Caco-2 (cell line): ENCODE results near the gene RALGPS1. TPM values are rescaled to one million over a fixed set of nuclear protein-coding genes. Genes with fewer than 3 reads are reported as not detected.

ENCODE experiments used
- BruUV-seq: library from RNA; stranded (reverse); fragments of 400-500 nt; replicated peaks from 2 replicates; lab custom pipeline; 2021; lab: Mats Ljungman, UMichigan
- CTCF ChIA-PET: fragments of 300-600 bp; sonication (Branson Sonifier 250); formaldehyde crosslinking; loops from one replicate; lab custom pipeline; 2022; ENCODE audit warnings: antibody characterized with exemption; lab: Charles Lee
- POLR2A ChIA-PET: fragments of 300-600 bp; sonication (Branson Sonifier 250); formaldehyde crosslinking; loops from one replicate; lab custom pipeline; 2022; ENCODE audit warnings: antibody characterized with exemption; lab: Charles Lee
- DNase-seq, 2 experiments: peaks; one replicate each; pipeline versions ENCODE4 v3.0.0 to v3.0.0-alpha.2; 2020 to 2022
- H3K27me3 ChIP-seq: replicated peaks from 2 replicates; pipeline ENCODE4 v1.6.0; 2011; ENCODE audit warnings: low read length; ENCODE audit not compliant: control insufficient read depth, insufficient read depth
- H3K36me3 ChIP-seq: 2 replicates; pipeline ENCODE4 v1.5.1; 2011; ENCODE audit warnings: low read length; ENCODE audit not compliant: control insufficient read depth, insufficient read depth
- H3K4me1 ChIP-seq: fragments of 250-450 bp; sonication (Bioruptor Pico); 2 replicates; pipeline ENCODE4 v1.5.1; 2020; ENCODE audit warnings: mild to moderate bottlenecking
- H3K4me3 ChIP-seq: 2 replicates; pipeline ENCODE4 v1.5.1; 2011; ENCODE audit warnings: low read depth, mild to moderate bottlenecking, control low read depth, low read length
- H3K9me3 ChIP-seq: fragments of 250-450 bp; sonication (Bioruptor Pico); 2 replicates; pipeline ENCODE4 v1.5.1; 2020; ENCODE audit warnings: mild to moderate bottlenecking, moderate library complexity
- H3K27ac Mint-ChIP-seq: one replicate; pipeline ENCODE4 v1.8.0; 2022; ENCODE audit warnings: mixed read lengths; ENCODE audit not compliant: unreplicated experiment
- H3K27me3 Mint-ChIP-seq: one replicate; pipeline ENCODE4 v1.8.0; 2022; ENCODE audit warnings: mixed read lengths; ENCODE audit not compliant: insufficient read depth, unreplicated experiment
- H3K36me3 Mint-ChIP-seq: one replicate; pipeline ENCODE4 v1.8.0; 2022; ENCODE audit warnings: mild to moderate bottlenecking, mixed read lengths; ENCODE audit not compliant: insufficient read depth, unreplicated experiment
- H3K4me1 Mint-ChIP-seq: one replicate; pipeline ENCODE4 v1.8.0; 2022; ENCODE audit warnings: low read depth, mixed read lengths; ENCODE audit not compliant: unreplicated experiment
- H3K4me3 Mint-ChIP-seq: one replicate; pipeline ENCODE4 v1.8.0; 2022; ENCODE audit warnings: mild to moderate bottlenecking, moderate library complexity, mixed read lengths; ENCODE audit not compliant: unreplicated experiment
- H3K9me3 Mint-ChIP-seq: one replicate; pipeline ENCODE4 v1.8.0; 2022; ENCODE audit warnings: mixed read lengths; ENCODE audit not compliant: unreplicated experiment
- intact Hi-C: fragments of 100-400 bp; cut with micrococcal nuclease; formaldehyde crosslinking; loops from one replicate; pipeline ENCODE4 v1.10.0; 2022; ENCODE audit not compliant: unreplicated experiment
- total RNA-seq: library from RNA; stranded (reverse); gene quantifications from 2 replicates; pipeline ENCODE4 v1.2.3, GENCODE V29; 2022
- TF ChIP-seq, protein P1 (sequence below), 2 experiments: fragments of 200-600 bp in 1 of 2; IDR thresholded peaks; 1 replicate in 1 of 2; 2 replicates in 1 of 2; pipeline versions ENCODE4 v1.5.1 to v1.8.0; 2011 to 2022; ENCODE audit warnings: antibody characterized with exemption in 1 of 2, control low read depth in 1 of 2, inconsistent platforms in 1 of 2, low read depth in 1 of 2, low read length in 1 of 2, mild to moderate bottlenecking in 1 of 2, moderate library complexity in 1 of 2; ENCODE audit not compliant: insufficient read depth in 1 of 2, severe bottlenecking in 1 of 2, unreplicated experiment in 1 of 2

Gene RALGPS1
- total RNA-seq, 1 experiment from 2014 or later: 41.5 TPM

DNA sequence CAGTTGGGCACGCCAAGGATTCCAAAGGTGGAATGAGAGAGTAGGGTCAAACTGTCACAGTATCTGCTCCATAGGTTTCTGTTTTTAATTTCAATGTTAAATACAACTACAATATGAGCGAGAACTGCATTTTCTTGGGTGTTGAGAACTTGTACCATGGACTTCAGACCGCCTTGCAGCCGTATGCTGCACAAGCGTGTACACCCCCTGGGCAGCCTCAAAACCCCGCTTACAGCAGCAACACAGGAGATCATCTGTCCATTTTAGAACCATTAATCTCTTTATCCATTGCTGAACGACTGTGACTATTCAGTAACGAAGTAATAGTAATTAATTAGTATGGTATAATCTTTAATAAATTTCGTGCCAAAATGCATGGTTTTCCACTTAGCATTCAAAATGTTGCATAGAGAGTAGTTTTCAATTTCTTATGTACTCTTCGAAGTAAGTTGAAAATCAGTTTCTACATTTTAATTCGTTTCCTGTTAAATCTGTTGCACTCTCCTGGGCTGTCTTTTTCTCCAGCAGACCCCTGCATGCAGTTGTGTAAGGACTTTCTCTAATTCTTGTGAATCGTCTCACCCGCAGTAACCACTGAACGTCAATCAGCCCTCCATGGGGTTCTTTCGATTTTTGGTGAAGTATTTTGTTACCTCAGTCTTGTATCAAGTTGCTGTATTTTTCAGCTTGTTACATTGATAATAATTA, 308.0 kb downstream of the RALGPS1 start:
- peaks cover 18% of the 10 kb centered on the region for H3K4me1 Mint-ChIP-seq
- intact Hi-C loops: loop anchor here (10.0 kb wide), 1 partner anchor 692 kb away; the partner anchor contains the start of gene ST6GALNAC4
- BruUV-seq: no TSS peak
- H3K4me3 Mint-ChIP-seq: no peak overlapping the region
- TF ChIP-seq, protein P1, sequence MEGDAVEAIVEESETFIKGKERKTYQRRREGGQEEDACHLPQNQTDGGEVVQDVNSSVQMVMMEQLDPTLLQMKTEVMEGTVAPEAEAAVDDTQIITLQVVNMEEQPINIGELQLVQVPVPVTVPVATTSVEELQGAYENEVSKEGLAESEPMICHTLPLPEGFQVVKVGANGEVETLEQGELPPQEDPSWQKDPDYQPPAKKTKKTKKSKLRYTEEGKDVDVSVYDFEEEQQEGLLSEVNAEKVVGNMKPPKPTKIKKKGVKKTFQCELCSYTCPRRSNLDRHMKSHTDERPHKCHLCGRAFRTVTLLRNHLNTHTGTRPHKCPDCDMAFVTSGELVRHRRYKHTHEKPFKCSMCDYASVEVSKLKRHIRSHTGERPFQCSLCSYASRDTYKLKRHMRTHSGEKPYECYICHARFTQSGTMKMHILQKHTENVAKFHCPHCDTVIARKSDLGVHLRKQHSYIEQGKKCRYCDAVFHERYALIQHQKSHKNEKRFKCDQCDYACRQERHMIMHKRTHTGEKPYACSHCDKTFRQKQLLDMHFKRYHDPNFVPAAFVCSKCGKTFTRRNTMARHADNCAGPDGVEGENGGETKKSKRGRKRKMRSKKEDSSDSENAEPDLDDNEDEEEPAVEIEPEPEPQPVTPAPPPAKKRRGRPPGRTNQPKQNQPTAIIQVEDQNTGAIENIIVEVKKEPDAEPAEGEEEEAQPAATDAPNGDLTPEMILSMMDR (IDR thresholded peaks at IDR 0.05; ENCODE audit: insufficient read depth in 1 of 2, low read depth in 1 of 2, low read length in 1 of 2, severe bottlenecking in 1 of 2, unreplicated experiment in 1 of 2): no peak
- Histone ChIP-seq H3K4me1 (peaks cover 6% of the 10 kb centered on the region), H3K36me3 (no peaks in the 10 kb centered on the region), H3K4me3 (no peak overlapping the region), H3K27me3 (no peaks in the 10 kb centered on the region), H3K9me3 (no peaks in the 10 kb centered on the region)
- ChIA-PET CTCF (interaction anchor here (0.8 kb wide), 1 partner anchor 283 kb away, joined by 3 read pairs; no protein-coding TSS in a partner anchor), POLR2A (no interaction called here)
- peaks cover 3% of the 10 kb centered on the region for H3K27me3 Mint-ChIP-seq
- H3K36me3 Mint-ChIP-seq: peaks cover 39% of the 10 kb centered on the region
- DNase-seq: no peak
- no peaks in the 10 kb centered on the region for H3K9me3 Mint-ChIP-seq
- H3K27ac Mint-ChIP-seq: no peak overlapping the region

GRCh38 chr9:127223266-127223665, 308.7 kb downstream of the RALGPS1 start:
- intact Hi-C loops: loop anchor here (10.0 kb wide), 1 partner anchor 692 kb away; the partner anchor contains the start of gene ST6GALNAC4
- Mint-ChIP-seq H3K27me3 (peaks cover 3% of the 10 kb centered on the region), H3K9me3 (no peaks in the 10 kb centered on the region), H3K36me3 (peaks cover 39% of the 10 kb centered on the region), H3K4me1 (peaks cover 18% of the 10 kb centered on the region), H3K27ac (no peak overlapping the region), H3K4me3 (peak overlapping the region; percentile 92)
- POLR2A ChIA-PET: no interaction called here
- Histone ChIP-seq H3K4me3 (no peak overlapping the region), H3K36me3 (no peaks in the 10 kb centered on the region), H3K27me3 (no peaks in the 10 kb centered on the region), H3K4me1 (peaks cover 6% of the 10 kb centered on the region), H3K9me3 (no peaks in the 10 kb centered on the region)
- no peak for DNase-seq
- no TSS peak for BruUV-seq
- TF ChIP-seq, protein P1 (IDR thresholded peaks at IDR 0.05; ENCODE audit: insufficient read depth in 1 of 2, low read depth in 1 of 2, low read length in 1 of 2, severe bottlenecking in 1 of 2, unreplicated experiment in 1 of 2): no peak
- CTCF ChIA-PET: interaction anchor here (0.8 to 2.4 kb wide), 2 partner anchors 174 to 284 kb away, joined by 3 to 16 read pairs; partner anchors contain the start of gene SLC2A8

GRCh38 chr9:127223810-127224177, 309.2 kb downstream of the RALGPS1 start:
- Mint-ChIP-seq H3K4me1 (peaks cover 18% of the 10 kb centered on the region), H3K9me3 (no peaks in the 10 kb centered on the region), H3K36me3 (peaks cover 39% of the 10 kb centered on the region), H3K27me3 (peaks cover 3% of the 10 kb centered on the region), H3K4me3 (peak overlapping the region; percentile 92), H3K27ac (peak overlapping the region; percentile 92)
- intact Hi-C loops: loop anchor here (1.0 to 10.0 kb wide), 3 partner anchors 21 to 691 kb away; partner anchors contain the start of gene ST6GALNAC4
- BruUV-seq: no TSS peak
- DNase-seq: no peak
- Histone ChIP-seq H3K36me3 (no peaks in the 10 kb centered on the region), H3K4me1 (peaks cover 6% of the 10 kb centered on the region), H3K27me3 (no peaks in the 10 kb centered on the region), H3K4me3 (peak overlapping the region; percentile 95), H3K9me3 (no peaks in the 10 kb centered on the region)
- ChIA-PET POLR2A (interaction anchor here (0.6 to 1.5 kb wide), 7 partner anchors 9 to 352 kb away, joined by 3 to 24 read pairs (median 6); partner anchors contain the start of genes LRSAM1, RPL12 and SLC2A8), CTCF (interaction anchor here (0.5 to 2.4 kb wide), 15 partner anchors 10 to 511 kb away, joined by 3 to 20 read pairs (median 3); partner anchors contain the start of genes RALGPS1, SLC2A8 and TOR2A)
- TF ChIP-seq, protein P1 (IDR thresholded peaks at IDR 0.05; ENCODE audit: insufficient read depth in 1 of 2, low read depth in 1 of 2, low read length in 1 of 2, severe bottlenecking in 1 of 2, unreplicated experiment in 1 of 2): peak in 1 of 2 experiments; percentile 34
